Osteocyte (in vitro differentiated cells): ENCODE measurements around the gene HIRA. TPM values are rescaled to one million over a fixed set of nuclear protein-coding genes. Genes with fewer than 3 reads are reported as not detected.

Experiments
- DNase-seq: peaks from one replicate; pipeline ENCODE4 v3.0.0; 2021; ENCODE audit warnings: mixed read lengths; ENCODE audit not compliant: unreplicated experiment; ENCODE audit errors: extremely low spot score
- H3K27ac Mint-ChIP-seq: one replicate; pipeline ENCODE4 v1.8.0; 2021; ENCODE audit warnings: mild to moderate bottlenecking, mixed read lengths; ENCODE audit not compliant: unreplicated experiment
- H3K27me3 Mint-ChIP-seq: one replicate; pipeline ENCODE4 v1.8.0; 2021; ENCODE audit warnings: mixed read lengths; ENCODE audit not compliant: unreplicated experiment
- H3K36me3 Mint-ChIP-seq: one replicate; pipeline ENCODE4 v1.8.0; 2021; ENCODE audit warnings: mixed read lengths; ENCODE audit not compliant: unreplicated experiment
- H3K4me1 Mint-ChIP-seq: one replicate; pipeline ENCODE4 v1.8.0; 2021; ENCODE audit warnings: mixed read lengths; ENCODE audit not compliant: unreplicated experiment
- H3K4me3 Mint-ChIP-seq: one replicate; pipeline ENCODE4 v1.8.0; 2021; ENCODE audit warnings: mild to moderate bottlenecking, moderate library complexity, mixed read lengths; ENCODE audit not compliant: unreplicated experiment
- H3K9me3 Mint-ChIP-seq: one replicate; pipeline ENCODE4 v1.8.0; 2021; ENCODE audit warnings: mixed read lengths; ENCODE audit not compliant: unreplicated experiment
- CTCF ChIP-seq: fragments of 200-600 bp; sonication (generic); IDR thresholded peaks from 2 replicates; pipeline ENCODE4 v1.5.0; 2021; ENCODE audit warnings: antibody characterized with exemption, mild to moderate bottlenecking, moderate library complexity
- total RNA-seq: library from RNA; stranded (reverse); gene quantifications from 2 replicates; pipeline ENCODE4 v1.2.1, GENCODE V29; 2021

Gene HIRA
- total RNA-seq, 1 donor from 2014 or later, result 33.2 TPM

- H3K27ac Mint-ChIP-seq, result peak overlapping the region; percentile 61
- H3K4me3 Mint-ChIP-seq, result no peak overlapping the region
- peaks cover 7% of the 10 kb centered on the region for H3K36me3 Mint-ChIP-seq
- TF ChIP-seq CTCF, result no peak
- no peaks in the 10 kb centered on the region for H3K9me3 Mint-ChIP-seq
- DNase-seq, result no peak
- no peaks in the 10 kb centered on the region for H3K27me3 Mint-ChIP-seq
- peaks cover 20% of the 10 kb centered on the region for H3K4me1 Mint-ChIP-seq
These were observed 8.9 kb downstream of the HIRA start for GRCh38 chr22:19422440-19423301.

GRCh38 chr22:19420321-19420720 lies 11.2 kb downstream of the HIRA start:
- H3K36me3 Mint-ChIP-seq, result peaks cover 8% of the 10 kb centered on the region
- H3K27me3 Mint-ChIP-seq, result no peaks in the 10 kb centered on the region
- H3K27ac Mint-ChIP-seq, result peak overlapping the region; percentile 8

GRCh38 chr22:19419464-19420178 lies 11.9 kb downstream of the HIRA start:
- H3K36me3 Mint-ChIP-seq, result peaks cover 8% of the 10 kb centered on the region
- no peaks in the 10 kb centered on the region for H3K27me3 Mint-ChIP-seq
- DNase-seq, result no peak
- no peak overlapping the region for H3K4me3 Mint-ChIP-seq
- no peaks in the 10 kb centered on the region for H3K9me3 Mint-ChIP-seq
- TF ChIP-seq CTCF, result no peak
- peaks cover 20% of the 10 kb centered on the region for H3K4me1 Mint-ChIP-seq
- H3K27ac Mint-ChIP-seq, result no peak overlapping the region

More at GRCh38 chr22:19420321-19420720, 11.2 kb downstream of the HIRA start:
- H3K4me1 Mint-ChIP-seq, result peaks cover 20% of the 10 kb centered on the region
- no peak overlapping the region for H3K4me3 Mint-ChIP-seq
- DNase-seq, result no peak
- H3K9me3 Mint-ChIP-seq, result no peaks in the 10 kb centered on the region
- no peak for TF ChIP-seq CTCF

GRCh38 chr22:19419086-19419463 lies 12.5 kb downstream of the HIRA start:
- H3K4me1 Mint-ChIP-seq, result peaks cover 20% of the 10 kb centered on the region
- no peaks in the 10 kb centered on the region for H3K9me3 Mint-ChIP-seq
- H3K4me3 Mint-ChIP-seq, result no peak overlapping the region
- no peaks in the 10 kb centered on the region for H3K27me3 Mint-ChIP-seq
- peaks cover 8% of the 10 kb centered on the region for H3K36me3 Mint-ChIP-seq
- H3K27ac Mint-ChIP-seq, result no peak overlapping the region
- no peak for TF ChIP-seq CTCF
- DNase-seq, result no peak

- Mint-ChIP-seq H3K4me3 (no peak overlapping the region), H3K27ac (no peak overlapping the region), H3K9me3 (no peaks in the 10 kb centered on the region), H3K27me3 (no peaks in the 10 kb centered on the region), H3K36me3 (peaks cover 19% of the 10 kb centered on the region), H3K4me1 (peaks cover 1% of the 10 kb centered on the region)
- DNase-seq, result no peak
- no peak for TF ChIP-seq CTCF
These were observed 18.6 kb downstream of the HIRA start for GRCh38 chr22:19412923-19413322.
